NCI-H446 treated with DMSO at 0.1 percent for 48 hours (cell line): ENCODE measurements around the gene ATP13A2.
"Not testable (repeated sequence)": the region's sequence is repeated elsewhere in the genome, so short reads cannot be mapped to it uniquely, and the experiment has no call there.

Source experiments
- DNase-seq: peaks from one replicate; lab custom pipeline; 2025; lab: John Stamatoyannopoulos, UW

ATP13A2 gene

GRCh38 chr1:16961297-16962133 lies 50.2 kb downstream of the ATP13A2 start:
- no peak for DNase-seq

GRCh38 chr1:16960560-16961296 lies 51.0 kb downstream of the ATP13A2 start:
- no peak for DNase-seq

GRCh38 chr1:16958475-16958874 lies 53.3 kb downstream of the ATP13A2 start:
- DNase-seq: no peak

- no peak for DNase-seq
Measured at GRCh38 chr1:16957731-16958130, 54.0 kb downstream of the ATP13A2 start.

GRCh38 chr1:16956775-16957174 lies 55.0 kb downstream of the ATP13A2 start:
- DNase-seq: no peak

GRCh38 chr1:16955186-16955585 lies 56.5 kb downstream of the ATP13A2 start:
- no peak for DNase-seq

- DNase-seq: no peak
Measured at GRCh38 chr1:16954579-16954978, 57.1 kb downstream of the ATP13A2 start.

GRCh38 chr1:16952376-16952775 lies 59.4 kb downstream of the ATP13A2 start:
- DNase-seq: not testable (repeated sequence)

- DNase-seq: peak; percentile 29
Measured at GRCh38 chr1:16949026-16949425, 62.7 kb downstream of the ATP13A2 start.

- DNase-seq: peak; percentile 60
Measured at GRCh38 chr1:16948282-16948891, 63.3 kb downstream of the ATP13A2 start.

- no peak for DNase-seq
Measured at GRCh38 chr1:16946646-16947045, 65.1 kb downstream of the ATP13A2 start.

- DNase-seq: not testable (repeated sequence)
Measured at GRCh38 chr1:16946185-16946584, 65.5 kb downstream of the ATP13A2 start.

- not testable (repeated sequence) for DNase-seq
Measured at GRCh38 chr1:16945512-16945911, 66.2 kb downstream of the ATP13A2 start.

- no peak for DNase-seq
Measured at GRCh38 chr1:16944038-16944437, 67.7 kb downstream of the ATP13A2 start.

GRCh38 chr1:16939386-16940180 lies 72.1 kb downstream of the ATP13A2 start:
- not testable (repeated sequence) for DNase-seq

- DNase-seq: no peak
Measured at GRCh38 chr1:16938351-16939321, 73.1 kb downstream of the ATP13A2 start.

GRCh38 chr1:16936580-16936979 lies 75.1 kb downstream of the ATP13A2 start:
- DNase-seq: not testable (repeated sequence)
